ENCODE data around the gene JMJD1C.
A peak's percentile ranks its signal among the peaks of the same experiment; 100 is the strongest.
"Not testable (repeated sequence)": the region's sequence is repeated elsewhere in the genome, so short reads cannot be mapped to it uniquely, and the experiment has no call there.

JMJD1C gene

DNA sequence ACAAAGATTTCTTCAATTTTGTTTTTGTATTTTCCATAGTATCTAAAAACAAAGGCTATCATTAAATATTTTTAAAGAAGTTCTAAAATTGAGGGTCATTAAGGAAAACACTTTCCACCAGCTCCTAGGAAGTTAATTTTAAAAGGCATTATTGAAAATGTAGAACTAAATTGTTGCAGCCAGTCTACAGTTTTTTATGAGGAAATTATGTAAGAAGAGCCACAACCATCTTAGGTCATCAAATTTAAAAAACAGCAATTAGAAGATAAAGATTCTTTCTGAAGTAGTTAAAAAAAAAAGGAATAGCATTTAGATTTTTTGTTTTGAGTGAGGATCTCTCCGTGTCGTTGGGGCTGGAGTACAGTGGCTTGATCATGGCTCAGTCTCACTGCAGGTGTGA lies 171.0 kb downstream of the JMJD1C start:
- H3K36me3 ChIP-seq (replicated peaks; ENCODE audit: insufficient read depth, low read length), result no peaks in the 10 kb centered on the region
- H3K27ac ChIP-seq (ENCODE audit: low read length), result no peak overlapping the region
- no peak overlapping the region for H3K4me2 ChIP-seq (ENCODE audit: low read depth, low read length)
- no peak overlapping the region for H3K9ac ChIP-seq (ENCODE audit: low read length)
- no peaks in the 10 kb centered on the region for H3K27me3 ChIP-seq (replicated peaks; ENCODE audit: insufficient read depth, low read length)
- H3K4me3 ChIP-seq (ENCODE audit: low read length), result no peak overlapping the region
- no peaks in the 10 kb centered on the region for H3K9me3 ChIP-seq (replicated peaks; ENCODE audit: insufficient read depth, low read length)
- H3K4me1 ChIP-seq (ENCODE audit: low read length), result no peaks in the 10 kb centered on the region
- H2AFZ ChIP-seq (ENCODE audit: low read length), result no peak overlapping the region
- H3F3A ChIP-seq (ENCODE audit: insufficient read depth, low read length), result no peaks in the 10 kb centered on the region
- TF ChIP-seq EZH2phosphoT487 (IDR thresholded peaks at IDR 0.05; ENCODE audit: low read length) (no peak), EZH2 (optimal IDR thresholded peaks at IDR 0.05; ENCODE audit: low read depth, low read length) (no peak)
- TF ChIP-seq, protein P1, sequence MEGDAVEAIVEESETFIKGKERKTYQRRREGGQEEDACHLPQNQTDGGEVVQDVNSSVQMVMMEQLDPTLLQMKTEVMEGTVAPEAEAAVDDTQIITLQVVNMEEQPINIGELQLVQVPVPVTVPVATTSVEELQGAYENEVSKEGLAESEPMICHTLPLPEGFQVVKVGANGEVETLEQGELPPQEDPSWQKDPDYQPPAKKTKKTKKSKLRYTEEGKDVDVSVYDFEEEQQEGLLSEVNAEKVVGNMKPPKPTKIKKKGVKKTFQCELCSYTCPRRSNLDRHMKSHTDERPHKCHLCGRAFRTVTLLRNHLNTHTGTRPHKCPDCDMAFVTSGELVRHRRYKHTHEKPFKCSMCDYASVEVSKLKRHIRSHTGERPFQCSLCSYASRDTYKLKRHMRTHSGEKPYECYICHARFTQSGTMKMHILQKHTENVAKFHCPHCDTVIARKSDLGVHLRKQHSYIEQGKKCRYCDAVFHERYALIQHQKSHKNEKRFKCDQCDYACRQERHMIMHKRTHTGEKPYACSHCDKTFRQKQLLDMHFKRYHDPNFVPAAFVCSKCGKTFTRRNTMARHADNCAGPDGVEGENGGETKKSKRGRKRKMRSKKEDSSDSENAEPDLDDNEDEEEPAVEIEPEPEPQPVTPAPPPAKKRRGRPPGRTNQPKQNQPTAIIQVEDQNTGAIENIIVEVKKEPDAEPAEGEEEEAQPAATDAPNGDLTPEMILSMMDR (IDR thresholded peaks at IDR 0.05; ENCODE audit: low read length), result no peak
- H4K20me1 ChIP-seq (ENCODE audit: insufficient read depth, low read length), result no peaks in the 10 kb centered on the region
- no peak for DNase-seq
- no peaks in the 10 kb centered on the region for H3K9me2 ChIP-seq (replicated peaks; ENCODE audit: insufficient read depth, low read length)
- peaks cover 7% of the 10 kb centered on the region; the same call in 1 of the 2 replicates for H3K79me2 ChIP-seq (ENCODE audit: low read length)

DNA sequence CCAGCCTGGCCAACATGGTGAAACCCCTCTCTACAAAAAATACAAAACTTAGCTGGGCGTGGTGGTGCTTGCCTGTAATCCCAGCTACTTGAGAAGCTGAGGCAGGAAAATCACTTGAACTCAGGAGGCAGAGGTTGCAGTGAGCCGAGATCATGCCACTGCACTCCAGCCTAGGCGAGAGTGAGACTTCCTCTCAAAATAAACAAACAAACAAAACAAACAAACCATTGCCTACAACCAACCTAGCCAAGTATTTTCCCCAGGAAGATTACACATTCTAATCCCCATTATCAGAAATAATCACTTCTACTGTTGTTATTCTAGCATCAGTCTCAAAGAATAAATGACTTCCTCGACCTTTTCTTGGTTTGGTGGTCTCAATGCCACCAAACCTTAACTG lies 172.9 kb downstream of the JMJD1C start:
- H4K20me1 ChIP-seq (ENCODE audit: insufficient read depth, low read length), result not testable (repeated sequence)

DNA sequence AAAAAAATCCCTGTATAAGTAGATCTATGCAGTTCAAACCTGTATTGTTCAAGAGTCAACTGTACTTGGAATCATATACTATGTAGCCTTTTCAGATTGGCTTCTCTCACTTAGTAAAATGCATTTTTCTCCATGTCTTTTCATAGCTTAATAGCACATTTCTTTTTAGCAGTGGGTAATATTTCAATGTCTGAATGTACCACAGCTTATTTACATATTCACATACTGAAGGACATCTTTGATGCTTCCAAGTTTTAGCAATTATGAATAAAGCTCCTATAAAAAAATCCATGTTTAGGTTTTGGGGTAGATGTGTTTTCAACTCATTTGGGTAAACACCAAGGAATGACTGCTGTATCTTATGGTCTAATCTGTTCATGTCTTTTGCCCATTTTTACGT lies 177.6 kb downstream of the JMJD1C start:
- no peak overlapping the region for H2AFZ ChIP-seq (ENCODE audit: low read length)

More for the DNA sequence above, 172.9 kb downstream of the JMJD1C start:
- not testable (repeated sequence) for H3K9ac ChIP-seq (ENCODE audit: low read length); H3K27ac ChIP-seq (ENCODE audit: low read length); H3K27me3 ChIP-seq (replicated peaks; ENCODE audit: insufficient read depth, low read length); H2AFZ ChIP-seq (ENCODE audit: low read length); H3K36me3 ChIP-seq (replicated peaks; ENCODE audit: insufficient read depth, low read length); H3F3A ChIP-seq (ENCODE audit: insufficient read depth, low read length); H3K4me1 ChIP-seq (ENCODE audit: low read length); H3K9me2 ChIP-seq (replicated peaks; ENCODE audit: insufficient read depth, low read length); H3K9me3 ChIP-seq (replicated peaks; ENCODE audit: insufficient read depth, low read length); H3K79me2 ChIP-seq (ENCODE audit: low read length); DNase-seq; H3K4me2 ChIP-seq (ENCODE audit: low read depth, low read length); H3K4me3 ChIP-seq (ENCODE audit: low read length)

DNA sequence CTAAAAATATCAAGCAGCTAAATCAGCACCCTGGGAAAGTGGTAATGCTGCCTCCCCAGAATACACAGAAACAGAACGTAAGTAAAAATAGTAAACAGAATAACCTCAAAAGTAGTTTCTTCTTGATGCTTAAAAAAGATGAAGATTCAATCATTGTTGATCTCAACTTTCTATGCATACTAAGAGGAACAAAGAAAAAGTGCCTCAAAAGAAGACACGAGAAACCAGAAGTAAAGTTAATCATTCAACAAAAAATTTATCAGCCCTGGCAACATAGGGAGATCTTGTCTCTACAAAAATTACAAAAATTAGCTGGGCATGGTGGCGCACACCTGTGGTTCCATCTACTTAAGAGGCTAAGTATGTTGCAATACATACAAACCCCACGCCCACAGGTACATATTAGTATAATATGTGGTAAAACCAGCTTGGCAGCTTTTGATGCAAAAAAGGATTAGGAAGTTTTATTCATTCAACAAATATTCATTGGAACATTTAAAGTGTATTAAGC lies 179.0 kb downstream of the JMJD1C start:
- Histone ChIP-seq H3K27ac (ENCODE audit: low read length) (peak overlapping the region; percentile 35; the same call in 1 of the 2 replicates), H3K79me2 (ENCODE audit: low read length) (peaks cover 32% of the 10 kb centered on the region), H3K9me2 (replicated peaks; ENCODE audit: insufficient read depth, low read length) (no peaks in the 10 kb centered on the region), H3K36me3 (replicated peaks; ENCODE audit: insufficient read depth, low read length) (no peaks in the 10 kb centered on the region), H4K20me1 (ENCODE audit: insufficient read depth, low read length) (peaks cover 3% of the 10 kb centered on the region; the same call in 1 of the 2 replicates), H3F3A (ENCODE audit: insufficient read depth, low read length) (peaks cover 16% of the 10 kb centered on the region), H3K4me1 (ENCODE audit: low read length) (peaks cover 19% of the 10 kb centered on the region), H3K4me3 (ENCODE audit: low read length) (0 out of 2 replicates have a peak overlapping the region, but pooled peaks have one; percentile 2), H3K9me3 (replicated peaks; ENCODE audit: insufficient read depth, low read length) (no peaks in the 10 kb centered on the region), H2AFZ (ENCODE audit: low read length) (no peak overlapping the region), H3K9ac (ENCODE audit: low read length) (no peak overlapping the region), H3K27me3 (replicated peaks; ENCODE audit: insufficient read depth, low read length) (no peaks in the 10 kb centered on the region), H3K4me2 (ENCODE audit: low read depth, low read length) (peak overlapping the region; percentile 56)
- peak; percentile 35 for DNase-seq
- TF ChIP-seq EZH2phosphoT487 (IDR thresholded peaks at IDR 0.05; ENCODE audit: low read length) (no peak), EZH2 (optimal IDR thresholded peaks at IDR 0.05; ENCODE audit: low read depth, low read length) (no peak)
- TF ChIP-seq, protein P1 (IDR thresholded peaks at IDR 0.05; ENCODE audit: low read length), result no peak

More for the DNA sequence above, 177.6 kb downstream of the JMJD1C start:
- Histone ChIP-seq H4K20me1 (ENCODE audit: insufficient read depth, low read length) (peaks cover 3% of the 10 kb centered on the region; the same call in 1 of the 2 replicates), H3K4me3 (ENCODE audit: low read length) (no peak overlapping the region), H3K4me1 (ENCODE audit: low read length) (peaks cover 19% of the 10 kb centered on the region), H3F3A (ENCODE audit: insufficient read depth, low read length) (peaks cover 16% of the 10 kb centered on the region), H3K36me3 (replicated peaks; ENCODE audit: insufficient read depth, low read length) (no peaks in the 10 kb centered on the region), H3K27me3 (replicated peaks; ENCODE audit: insufficient read depth, low read length) (no peaks in the 10 kb centered on the region), H3K9me3 (replicated peaks; ENCODE audit: insufficient read depth, low read length) (no peaks in the 10 kb centered on the region), H3K9ac (ENCODE audit: low read length) (no peak overlapping the region), H3K27ac (ENCODE audit: low read length) (no peak overlapping the region), H3K79me2 (ENCODE audit: low read length) (peaks cover 28% of the 10 kb centered on the region), H3K9me2 (replicated peaks; ENCODE audit: insufficient read depth, low read length) (no peaks in the 10 kb centered on the region), H3K4me2 (ENCODE audit: low read depth, low read length) (no peak overlapping the region)
- no peak for DNase-seq
- TF ChIP-seq EZH2 (optimal IDR thresholded peaks at IDR 0.05; ENCODE audit: low read depth, low read length) (no peak), EZH2phosphoT487 (IDR thresholded peaks at IDR 0.05; ENCODE audit: low read length) (no peak)
- TF ChIP-seq, protein P1 (IDR thresholded peaks at IDR 0.05; ENCODE audit: low read length), result no peak

Data from MM.1S (cell line).